CD14-positive monocyte (primary cell): ENCODE data around the gene GALNT6. TPM values are rescaled to one million over a fixed set of nuclear protein-coding genes. Genes with fewer than 3 reads are reported as not detected.

ENCODE experiments used
- DNase-seq, 3 donors: peaks; one replicate each; pipeline ENCODE4 v3.0.0-alpha.2; 2011 to 2022
- H2AFZ ChIP-seq: 2 replicates; pipeline ENCODE4 v1.6.0; 2012; ENCODE audit warnings: mild to moderate bottlenecking, low read depth, low read length, inconsistent platforms; ENCODE audit not compliant: insufficient read depth, poor library complexity, severe bottlenecking
- H3K27ac ChIP-seq, 2 donors: 1 replicate in 1 of 2; 2 replicates in 1 of 2; pipeline ENCODE4 v1.5.1; 2012 to 2013; ENCODE audit warnings: low read length in 2 of 2, control low read depth in 1 of 2, inconsistent platforms in 1 of 2, low read depth in 1 of 2, mild to moderate bottlenecking in 1 of 2
- H3K27me3 ChIP-seq, 2 donors: one replicate each; pipeline versions ENCODE4 v1.6.0 to v1.6.1; 2011 to 2013; ENCODE audit warnings: low read length in 2 of 2; ENCODE audit not compliant: control insufficient read depth in 2 of 2, insufficient read depth in 2 of 2
- H3K36me3 ChIP-seq, 2 donors: replicated peaks in 1 of 2; 1 replicate in 1 of 2; 2 replicates in 1 of 2; pipeline versions ENCODE4 v1.5.1 to v1.6.1; 2012 to 2013; ENCODE audit warnings: low read length in 2 of 2, control low read depth in 1 of 2, inconsistent platforms in 1 of 2, mild to moderate bottlenecking in 1 of 2; ENCODE audit not compliant: insufficient read depth in 2 of 2, control insufficient read depth in 1 of 2
- H3K4me1 ChIP-seq, 2 donors: 1 replicate in 1 of 2; 2 replicates in 1 of 2; pipeline versions ENCODE4 v1.5.1 to v1.6.1; 2012 to 2013; ENCODE audit warnings: low read length in 2 of 2, control low read depth in 1 of 2, inconsistent platforms in 1 of 2, mild to moderate bottlenecking in 1 of 2, moderate library complexity in 1 of 2; ENCODE audit not compliant: insufficient read depth in 2 of 2, control insufficient read depth in 1 of 2
- H3K4me2 ChIP-seq: replicated peaks from 2 replicates; pipeline ENCODE3; 2012; ENCODE audit warnings: low read length, moderate library complexity, mild to moderate bottlenecking; ENCODE audit not compliant: poor library complexity, severe bottlenecking; ENCODE audit errors: extremely low read depth
- H3K4me3 ChIP-seq, 3 experiments: fragments of 200-600 bp in 1 of 3; sonication (generic) in 1 of 3; replicated peaks in 1 of 3; 1 replicate in 2 of 3; 2 replicates in 1 of 3; pipeline ENCODE4 v1.5.1; 2011 to 2013; ENCODE audit warnings: low read length in 3 of 3, mild to moderate bottlenecking in 3 of 3, control low read depth in 2 of 3, low read depth in 2 of 3, inconsistent platforms in 1 of 3, moderate library complexity in 1 of 3
- H3K79me2 ChIP-seq: 2 replicates; pipeline ENCODE4 v1.6.0; 2012; ENCODE audit warnings: mild to moderate bottlenecking, control low read depth, inconsistent platforms, low read length, moderate library complexity; ENCODE audit not compliant: insufficient read depth
- H3K9ac ChIP-seq: 2 replicates; pipeline ENCODE4 v1.6.0; 2017; ENCODE audit warnings: low read length, mild to moderate bottlenecking; ENCODE audit not compliant: insufficient read depth, poor library complexity, severe bottlenecking
- H3K9me3 ChIP-seq, 2 donors: replicated peaks in 1 of 2; 1 replicate in 1 of 2; 2 replicates in 1 of 2; pipeline versions ENCODE4 v1.5.1 to v1.6.1; 2012 to 2013; ENCODE audit warnings: low read length in 2 of 2, control low read depth in 1 of 2; ENCODE audit not compliant: control insufficient read depth in 1 of 2, insufficient read depth in 1 of 2
- H4K20me1 ChIP-seq: 2 replicates; pipeline ENCODE4 v1.6.0; 2012; ENCODE audit warnings: mild to moderate bottlenecking, low read length, control low read depth, moderate library complexity; ENCODE audit not compliant: insufficient read depth
- H3K27ac Mint-ChIP-seq, 7 donors: one replicate each; pipeline ENCODE4 v1.8.0; 2020; ENCODE audit warnings: mild to moderate bottlenecking in 7 of 7, mixed read lengths in 7 of 7, moderate library complexity in 6 of 7, inconsistent platforms in 2 of 7
- H3K27me3 Mint-ChIP-seq, 3 donors: one replicate each; pipeline ENCODE4 v1.8.0; 2021 to 2022; ENCODE audit warnings: low read depth in 3 of 3, mild to moderate bottlenecking in 3 of 3, mixed read lengths in 3 of 3, moderate library complexity in 3 of 3, inconsistent platforms in 1 of 3
- H3K36me3 Mint-ChIP-seq, 2 donors: one replicate each; pipeline ENCODE4 v1.8.0; 2020; ENCODE audit warnings: mixed read lengths in 2 of 2, inconsistent platforms in 1 of 2, mild to moderate bottlenecking in 1 of 2
- H3K4me1 Mint-ChIP-seq: one replicate; pipeline ENCODE4 v1.8.0; 2020; ENCODE audit warnings: mild to moderate bottlenecking, mixed read lengths
- H3K4me3 Mint-ChIP-seq, 2 donors: one replicate each; pipeline ENCODE4 v1.8.0; 2020; ENCODE audit warnings: mild to moderate bottlenecking in 2 of 2, mixed read lengths in 2 of 2, moderate library complexity in 1 of 2
- H3K9me3 Mint-ChIP-seq, 7 donors: one replicate each; pipeline ENCODE4 v1.8.0; 2020 to 2022; ENCODE audit warnings: mixed read lengths in 7 of 7, mild to moderate bottlenecking in 6 of 7, moderate library complexity in 6 of 7, inconsistent platforms in 2 of 7
- WGBS: methylation state at CpG from one replicate; pipeline ENCODE4 v1.1.5; 2013; ENCODE audit warnings: missing lambda C conversion rate; ENCODE audit not compliant: insufficient coverage; 5-methylcytosine and 5-hydroxymethylcytosine counted together
- intact Hi-C, 2 donors: fragments of 100-400 bp; cut with micrococcal nuclease; formaldehyde crosslinking; loops; one replicate each; pipeline versions ENCODE4 v1.15.0 to v1.15.1; 2023
- polyA plus RNA-seq, 3 donors: library from polyadenylated mRNA; depleted of rRNA in 1 of 3; unstranded in 2 of 3; stranded (reverse) in 1 of 3; fragments of 300-500 nt in 2 of 3; fragments of >200 nt in 1 of 3; fragmentation: Illumina TruSeq in 2 of 3; gene quantifications; 1 replicate in 2 of 3; 2 replicates in 1 of 3; pipeline ENCODE4 v1.2.3, GENCODE V29; 2012 to 2021
- TF ChIP-seq, protein P1 (sequence below): fragments of 200-600 bp; IDR thresholded peaks from one replicate; pipeline ENCODE4 v1.8.0; 2022; ENCODE audit warnings: antibody characterized with exemption, mild to moderate bottlenecking

The GALNT6 gene
- polyA plus RNA-seq, 3 donors = 3.2 to 12.9 (median 10.4) TPM

DNA sequence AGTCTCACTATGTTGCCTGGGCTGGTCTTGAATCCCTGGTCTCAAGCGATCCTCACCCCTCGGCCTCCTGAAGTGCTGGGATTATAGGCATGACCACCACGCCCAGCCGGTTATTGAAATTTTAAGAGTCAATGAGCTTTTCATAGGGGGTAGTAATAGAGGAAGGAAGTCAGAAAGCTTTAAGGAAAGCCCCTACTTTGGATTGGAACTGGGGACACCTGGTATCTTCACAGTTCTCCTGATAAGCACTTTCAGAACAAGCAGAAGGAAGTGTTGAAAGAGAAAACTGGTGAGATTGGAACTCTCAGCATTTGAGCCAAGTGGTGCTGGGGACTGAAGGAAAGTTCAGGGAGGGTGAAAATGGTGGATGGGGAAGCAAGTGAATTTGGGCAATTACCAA lies 38.5 kb upstream of the GALNT6 start:
- H3K4me2 ChIP-seq = no peak overlapping the region
- Mint-ChIP-seq H3K36me3 (no peaks in the 10 kb centered on the region), H3K9me3 (peaks cover 0 to 4% (median 0%) of the 10 kb centered on the region in 7 donors), H3K27me3 (peaks cover 12 to 21% (median 19%) of the 10 kb centered on the region in 3 donors), H3K4me1 (peaks cover 10% of the 10 kb centered on the region), H3K4me3 (no peak overlapping the region), H3K27ac (no peak overlapping the region)
- no peak overlapping the region for H3K27ac ChIP-seq
- no peak overlapping the region for H3K9ac ChIP-seq
- no peak overlapping the region for H2AFZ ChIP-seq
- DNase-seq = no peak
- no peaks in the 10 kb centered on the region for H3K36me3 ChIP-seq
- no peak overlapping the region for H3K4me3 ChIP-seq
- 86% methylated on average over 4 of the region's 4 CpGs for WGBS
- intact Hi-C loops = loop anchor here (5.0 to 10.0 kb wide), 3 partner anchors 103 to 445 kb away; a partner anchor contains a TSS
- H4K20me1 ChIP-seq = no peaks in the 10 kb centered on the region
- peaks cover 6 to 11% of the 10 kb centered on the region in 2 donors for H3K4me1 ChIP-seq
- TF ChIP-seq, protein P1, sequence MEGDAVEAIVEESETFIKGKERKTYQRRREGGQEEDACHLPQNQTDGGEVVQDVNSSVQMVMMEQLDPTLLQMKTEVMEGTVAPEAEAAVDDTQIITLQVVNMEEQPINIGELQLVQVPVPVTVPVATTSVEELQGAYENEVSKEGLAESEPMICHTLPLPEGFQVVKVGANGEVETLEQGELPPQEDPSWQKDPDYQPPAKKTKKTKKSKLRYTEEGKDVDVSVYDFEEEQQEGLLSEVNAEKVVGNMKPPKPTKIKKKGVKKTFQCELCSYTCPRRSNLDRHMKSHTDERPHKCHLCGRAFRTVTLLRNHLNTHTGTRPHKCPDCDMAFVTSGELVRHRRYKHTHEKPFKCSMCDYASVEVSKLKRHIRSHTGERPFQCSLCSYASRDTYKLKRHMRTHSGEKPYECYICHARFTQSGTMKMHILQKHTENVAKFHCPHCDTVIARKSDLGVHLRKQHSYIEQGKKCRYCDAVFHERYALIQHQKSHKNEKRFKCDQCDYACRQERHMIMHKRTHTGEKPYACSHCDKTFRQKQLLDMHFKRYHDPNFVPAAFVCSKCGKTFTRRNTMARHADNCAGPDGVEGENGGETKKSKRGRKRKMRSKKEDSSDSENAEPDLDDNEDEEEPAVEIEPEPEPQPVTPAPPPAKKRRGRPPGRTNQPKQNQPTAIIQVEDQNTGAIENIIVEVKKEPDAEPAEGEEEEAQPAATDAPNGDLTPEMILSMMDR = no peak
- H3K27me3 ChIP-seq = peaks cover 10 to 18% of the 10 kb centered on the region in 2 donors
- H3K9me3 ChIP-seq = no peaks in the 10 kb centered on the region
- no peaks in the 10 kb centered on the region for H3K79me2 ChIP-seq

- H3K36me3 Mint-ChIP-seq = no peaks in the 10 kb centered on the region
- H3K27me3 Mint-ChIP-seq = peaks cover 18 to 35% (median 26%) of the 10 kb centered on the region in 3 donors
- Histone ChIP-seq H3K9me3 (no peaks in the 10 kb centered on the region), H4K20me1 (no peaks in the 10 kb centered on the region), H3K27me3 (peaks cover 10 to 26% of the 10 kb centered on the region in 2 donors), H3K36me3 (no peaks in the 10 kb centered on the region), H3K27ac (no peak overlapping the region), H3K4me2 (no peak overlapping the region), H3K79me2 (no peaks in the 10 kb centered on the region), H2AFZ (no peak overlapping the region), H3K4me1 (peaks cover 11 to 15% of the 10 kb centered on the region in 2 donors), H3K9ac (no peak overlapping the region), H3K4me3 (no peak overlapping the region)
- intact Hi-C loops = loop anchor here (5.0 to 10.0 kb wide), 3 partner anchors 104 to 447 kb away; a partner anchor contains a TSS
- peaks cover 11% of the 10 kb centered on the region for H3K4me1 Mint-ChIP-seq
- H3K27ac Mint-ChIP-seq = peak overlapping the region in 1 of 7 donors; percentile 21
- TF ChIP-seq, protein P1 = no peak
- WGBS = 87% methylated on average over 4 of the region's 4 CpGs
- DNase-seq = no peak
- H3K9me3 Mint-ChIP-seq = peaks cover 0 to 4% (median 0%) of the 10 kb centered on the region in 7 donors
- no peak overlapping the region for H3K4me3 Mint-ChIP-seq
Measured at GRCh38 chr12:51428256-51428655, 37.0 kb upstream of the GALNT6 start.
